ENCODE results near the gene KYAT1. TPM values are rescaled to one million over a fixed set of nuclear protein-coding genes. Genes with fewer than 3 reads are reported as not detected.

Gene KYAT1
- total and polyA plus RNA-seq, 10 donors: 4.7 to 19.9 (median 6.6) TPM

DNA sequence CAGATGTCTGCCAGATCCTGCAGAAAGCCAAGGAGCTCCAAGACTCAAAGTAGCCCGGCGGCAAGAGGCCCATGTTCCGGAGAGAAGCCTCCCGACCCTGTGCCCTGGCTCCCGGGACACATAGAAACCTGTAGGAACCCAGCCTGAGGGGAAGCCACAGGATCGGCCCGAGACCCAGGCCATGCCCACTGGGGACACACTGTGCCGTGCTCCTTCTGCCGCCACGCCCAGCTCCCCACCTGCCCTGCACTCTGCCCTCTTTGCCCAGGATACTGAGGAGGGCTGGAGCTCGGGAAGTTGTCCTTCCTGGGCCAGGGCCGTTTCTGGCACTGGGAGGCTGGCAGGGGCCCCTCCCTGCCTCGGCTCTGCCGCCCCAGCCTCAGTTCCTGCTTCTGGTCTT is 73.9 kb downstream of the KYAT1 start:
- WGBS, 5 donors: 83 to 89% (median 87%) methylated on average over 8 to 14 of the region's 14 CpGs
- no peaks in the 10 kb centered on the region for H3K27me3 ChIP-seq (replicated peaks in 1 of 7)
- DNase-seq: no peak
- H3K4me3 ChIP-seq: no peak overlapping the region
- H3K27ac ChIP-seq: no peak overlapping the region
- intact Hi-C loops (cut with DNase I; ENCODE audit: low total_unique reads): no loop called here
- TF ChIP-seq POLR2AphosphoS5 (IDR thresholded peaks at IDR 0.05) (no peak), POLR2A (IDR thresholded peaks at IDR 0.05) (no peak)
- TF ChIP-seq, protein P1, sequence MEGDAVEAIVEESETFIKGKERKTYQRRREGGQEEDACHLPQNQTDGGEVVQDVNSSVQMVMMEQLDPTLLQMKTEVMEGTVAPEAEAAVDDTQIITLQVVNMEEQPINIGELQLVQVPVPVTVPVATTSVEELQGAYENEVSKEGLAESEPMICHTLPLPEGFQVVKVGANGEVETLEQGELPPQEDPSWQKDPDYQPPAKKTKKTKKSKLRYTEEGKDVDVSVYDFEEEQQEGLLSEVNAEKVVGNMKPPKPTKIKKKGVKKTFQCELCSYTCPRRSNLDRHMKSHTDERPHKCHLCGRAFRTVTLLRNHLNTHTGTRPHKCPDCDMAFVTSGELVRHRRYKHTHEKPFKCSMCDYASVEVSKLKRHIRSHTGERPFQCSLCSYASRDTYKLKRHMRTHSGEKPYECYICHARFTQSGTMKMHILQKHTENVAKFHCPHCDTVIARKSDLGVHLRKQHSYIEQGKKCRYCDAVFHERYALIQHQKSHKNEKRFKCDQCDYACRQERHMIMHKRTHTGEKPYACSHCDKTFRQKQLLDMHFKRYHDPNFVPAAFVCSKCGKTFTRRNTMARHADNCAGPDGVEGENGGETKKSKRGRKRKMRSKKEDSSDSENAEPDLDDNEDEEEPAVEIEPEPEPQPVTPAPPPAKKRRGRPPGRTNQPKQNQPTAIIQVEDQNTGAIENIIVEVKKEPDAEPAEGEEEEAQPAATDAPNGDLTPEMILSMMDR (IDR thresholded peaks at IDR 0.05 in 8 of 11, conservative IDR thresholded peaks at IDR 0.05 in 3 of 11): no peak
- H3K4me1 ChIP-seq: no peaks in the 10 kb centered on the region
- peaks cover 0 to 75% (median 62%) of the 10 kb centered on the region in 6 donors for H3K36me3 ChIP-seq
- no peaks in the 10 kb centered on the region for H3K9me3 ChIP-seq

DNA sequence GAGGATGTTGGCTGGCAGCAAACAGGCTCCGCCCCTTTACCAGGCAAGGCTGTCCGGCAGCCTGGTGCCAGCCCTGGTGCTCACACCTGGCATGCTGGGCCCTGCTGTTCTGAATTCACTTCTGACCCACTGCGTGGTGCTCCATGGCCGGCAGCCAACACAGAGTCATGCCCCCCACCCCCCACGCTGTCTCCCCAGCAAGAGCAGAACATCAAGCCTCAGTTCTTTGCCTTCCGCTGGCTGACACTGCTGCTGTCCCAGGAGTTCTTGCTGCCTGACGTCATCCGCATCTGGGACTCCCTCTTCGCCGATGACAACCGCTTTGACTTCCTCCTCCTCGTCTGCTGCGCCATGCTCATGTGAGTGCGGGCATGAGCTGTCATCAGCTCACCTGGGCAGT is 76.1 kb downstream of the KYAT1 start:
- intact Hi-C loops (cut with DNase I; ENCODE audit: low total_unique reads): no loop called here
- H3K36me3 ChIP-seq: peaks cover 0 to 97% (median 82%) of the 10 kb centered on the region in 6 donors
- no peaks in the 10 kb centered on the region for H3K9me3 ChIP-seq
- no peaks in the 10 kb centered on the region for H3K27me3 ChIP-seq (replicated peaks in 1 of 7)
- no peak overlapping the region for H3K4me3 ChIP-seq
- DNase-seq: no peak
- no peaks in the 10 kb centered on the region for H3K4me1 ChIP-seq
- TF ChIP-seq, protein P1 (IDR thresholded peaks at IDR 0.05 in 8 of 11, conservative IDR thresholded peaks at IDR 0.05 in 3 of 11): no peak
- TF ChIP-seq POLR2AphosphoS5 (IDR thresholded peaks at IDR 0.05) (no peak), POLR2A (IDR thresholded peaks at IDR 0.05) (no peak)
- WGBS, 5 donors: 87 to 91% (median 90%) methylated on average over 14 of the region's 14 CpGs
- no peak overlapping the region for H3K27ac ChIP-seq

DNA sequence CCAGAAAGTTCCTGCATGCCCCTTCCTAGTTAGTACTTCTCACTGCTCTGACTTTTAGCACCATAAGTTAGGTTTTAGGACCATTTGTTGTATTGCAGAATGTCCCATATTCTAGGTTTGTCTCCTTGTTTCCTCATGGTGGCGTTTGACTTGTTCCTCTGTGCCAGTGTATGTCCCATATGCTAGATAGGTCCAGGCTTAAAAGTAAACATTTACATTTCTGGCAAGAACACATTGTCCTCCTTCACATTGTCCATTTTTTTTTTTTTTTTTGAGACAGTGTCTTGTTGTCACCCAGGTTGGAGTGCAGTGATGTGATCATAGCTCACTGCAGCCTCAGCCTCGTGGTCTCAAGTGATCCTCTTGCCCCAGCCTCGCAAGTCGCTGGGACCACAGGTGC is 79.3 kb downstream of the KYAT1 start:
- TF ChIP-seq POLR2AphosphoS5 (IDR thresholded peaks at IDR 0.05): no peak
- TF ChIP-seq, protein P1 (IDR thresholded peaks at IDR 0.05 in 8 of 11, conservative IDR thresholded peaks at IDR 0.05 in 3 of 11): no peak
- no peak for TF ChIP-seq POLR2A (IDR thresholded peaks at IDR 0.05)
- DNase-seq: no peak
- Histone ChIP-seq H3K27me3 (replicated peaks in 1 of 7) (no peaks in the 10 kb centered on the region), H3K36me3 (peaks cover 0 to 100% (median 97%) of the 10 kb centered on the region in 6 donors), H3K4me3 (no peak overlapping the region), H3K4me1 (no peaks in the 10 kb centered on the region), H3K9me3 (no peaks in the 10 kb centered on the region), H3K27ac (no peak overlapping the region)
- WGBS, 5 donors: 94 to 96% (median 94%) methylated on average over 4 of the region's 4 CpGs
- intact Hi-C loops (cut with DNase I; ENCODE audit: low total_unique reads): no loop called here

DNA sequence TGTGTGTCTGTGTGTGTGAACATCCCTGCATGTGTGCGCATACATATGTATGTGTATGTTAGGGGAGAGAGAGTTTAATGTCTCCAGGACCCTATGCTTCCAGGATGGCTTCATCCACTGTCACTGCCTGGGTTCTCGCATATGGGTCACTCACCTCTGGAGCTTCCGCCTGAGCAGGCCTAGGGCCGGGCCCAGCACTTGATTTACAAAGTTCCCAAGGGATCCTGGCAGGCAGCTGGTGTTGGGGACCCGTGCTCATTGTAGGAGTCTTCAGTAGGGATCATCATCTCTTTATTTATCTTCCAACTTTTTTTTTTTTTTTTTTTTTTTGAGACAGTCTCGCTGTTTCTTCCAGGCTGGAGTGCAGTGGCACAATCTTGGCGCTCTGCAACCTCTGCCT is 81.7 kb downstream of the KYAT1 start:
- TF ChIP-seq, protein P1 (IDR thresholded peaks at IDR 0.05 in 8 of 11, conservative IDR thresholded peaks at IDR 0.05 in 3 of 11): no peak
- no peak for TF ChIP-seq POLR2A (IDR thresholded peaks at IDR 0.05)
- TF ChIP-seq POLR2AphosphoS5 (IDR thresholded peaks at IDR 0.05): no peak
- intact Hi-C loops (cut with DNase I; ENCODE audit: low total_unique reads): no loop called here
- Histone ChIP-seq H3K27me3 (replicated peaks in 1 of 7) (no peaks in the 10 kb centered on the region), H3K27ac (no peak overlapping the region), H3K4me1 (no peaks in the 10 kb centered on the region), H3K36me3 (peaks cover 0 to 100% (median 90%) of the 10 kb centered on the region in 6 donors), H3K4me3 (no peak overlapping the region), H3K9me3 (no peaks in the 10 kb centered on the region)
- DNase-seq: no peak
- 94 to 99% (median 96%) methylated on average over 7 of the region's 7 CpGs for WGBS, 5 donors

Data from spleen (tissue), 11 donors.